HCT116 (cell line): ENCODE results near the gene TEX10. TPM values are rescaled to one million over a fixed set of nuclear protein-coding genes. Genes with fewer than 3 reads are reported as not detected.

Experiments used
- ATAC-seq: fragments of 200-7000 bp; cut with Tn5 transposase; 2 replicates; pipeline ENCODE4 v1.9.1; 2020; ENCODE audit warnings: mild to moderate bottlenecking, moderate library complexity
- BruUV-seq: library from RNA; stranded (reverse); fragments of 400-500 nt; replicated peaks from 2 replicates; lab custom pipeline; 2021; lab: Mats Ljungman, UMichigan
- CTCF ChIA-PET: fragments of 300-600 bp; sonication (Branson Sonifier 250); formaldehyde crosslinking; loops from one replicate; lab custom pipeline; 2021; ENCODE audit warnings: antibody characterized with exemption; lab: Charles Lee
- POLR2A ChIA-PET: fragments of 300-600, 350-600 bp; sonication (Branson Sonifier 250); formaldehyde crosslinking; loops from one replicate; lab custom pipeline; 2021; ENCODE audit warnings: antibody characterized with exemption; lab: Charles Lee
- RAD21 ChIA-PET, 2 experiments: fragments of 300-600 bp; sonication (Branson Sonifier 250); formaldehyde crosslinking; loops; one replicate each; lab custom pipeline; 2023; ENCODE audit warnings: low total read pairs in 2 of 2; ENCODE audit not compliant: uncharacterized antibody in 2 of 2, unreplicated experiment in 2 of 2, low non-redundant PET in 1 of 2; lab: Charles Lee
- DNase-seq: peaks from one replicate; pipeline ENCODE4 v3.0.0-alpha.2; 2010; ENCODE audit warnings: low read depth, low spot score
- H2AFZ ChIP-seq: fragments of 200-600 bp; shearing (Covaris generic), sonication (generic); 2 replicates; pipeline ENCODE4 v1.6.1; 2017; ENCODE audit warnings: low read depth, mixed run types, mixed read lengths, antibody characterized with exemption, low read length; ENCODE audit not compliant: poor library complexity, severe bottlenecking
- H3K27ac ChIP-seq: 2 replicates; pipeline ENCODE4 v1.5.1; 2012; ENCODE audit warnings: low read depth, low read length
- H3K27me3 ChIP-seq: fragments of 200-600 bp; sonication (generic); 2 replicates; pipeline ENCODE4 v1.6.1; 2016; ENCODE audit warnings: mixed run types, low read length, mixed read lengths; ENCODE audit not compliant: insufficient read depth
- H3K36me3 ChIP-seq, 2 experiments: fragments of 200-500 bp in 1 of 2; fragments of 200-600 bp in 1 of 2; sonication (Bioruptor generic) in 1 of 2; sonication (generic) in 1 of 2; 2 replicates each; pipeline versions ENCODE4 v1.5.1 to v1.6.1; 2014 to 2016; ENCODE audit warnings: low read length in 2 of 2, inconsistent platforms in 1 of 2, mixed read lengths in 1 of 2, mixed run types in 1 of 2; ENCODE audit not compliant: insufficient read depth in 2 of 2, control insufficient read depth in 1 of 2
- H3K4me1 ChIP-seq, 2 experiments: fragments of 200-600 bp in 1 of 2; sonication (generic) in 1 of 2; 2 replicates each; pipeline versions ENCODE4 v1.5.1 to v1.6.1; 2012 to 2017; ENCODE audit warnings: low read length in 2 of 2, inconsistent platforms in 1 of 2, mild to moderate bottlenecking in 1 of 2, mixed read lengths in 1 of 2, mixed run types in 1 of 2, moderate library complexity in 1 of 2; ENCODE audit not compliant: insufficient read depth in 2 of 2, control insufficient read depth in 1 of 2
- H3K4me2 ChIP-seq: fragments of 200-600 bp; sonication (generic); 2 replicates; pipeline ENCODE4 v1.6.1; 2017; ENCODE audit warnings: mixed run types, low read length, mixed read lengths
- H3K4me3 ChIP-seq, 2 experiments: fragments of 200-600 bp in 1 of 2; sonication (generic) in 1 of 2; replicated peaks in 1 of 2; 2 replicates each; pipeline ENCODE4 v1.5.1; 2011 to 2016; ENCODE audit warnings: low read length in 2 of 2, control low read depth in 1 of 2, low read depth in 1 of 2, mild to moderate bottlenecking in 1 of 2, mixed read lengths in 1 of 2, mixed run types in 1 of 2
- H3K79me2 ChIP-seq: fragments of 200-600 bp; sonication (generic); 2 replicates; pipeline ENCODE4 v1.6.1; 2017; ENCODE audit warnings: mild to moderate bottlenecking, mixed run types, low read length, moderate library complexity, mixed read lengths; ENCODE audit not compliant: insufficient read depth
- H3K9ac ChIP-seq: fragments of 200-600 bp; sonication (generic); 2 replicates; pipeline ENCODE4 v1.6.1; 2016; ENCODE audit warnings: low read length, mixed read lengths
- H3K9me2 ChIP-seq: fragments of 200-600 bp; sonication (generic), shearing (Covaris generic); 2 replicates; pipeline ENCODE4 v1.6.1; 2017; ENCODE audit warnings: mixed run types, mild to moderate bottlenecking, moderate library complexity; ENCODE audit not compliant: insufficient read depth
- H3K9me3 ChIP-seq, 2 experiments: fragments of 200-500 bp in 1 of 2; fragments of 200-600 bp in 1 of 2; sonication (Bioruptor generic) in 1 of 2; sonication (generic) in 1 of 2; 2 replicates each; pipeline ENCODE4 v1.6.1; 2014 to 2017; ENCODE audit warnings: low read length in 2 of 2, mixed read lengths in 2 of 2, inconsistent platforms in 1 of 2, low read depth in 1 of 2, mild to moderate bottlenecking in 1 of 2, mixed run types in 1 of 2, moderate library complexity in 1 of 2; ENCODE audit not compliant: control insufficient read depth in 1 of 2, insufficient read depth in 1 of 2
- H4K20me1 ChIP-seq: fragments of 200-600 bp; sonication (generic), shearing (Covaris generic); 2 replicates; pipeline ENCODE4 v1.6.1; 2017; ENCODE audit warnings: mixed run types, mild to moderate bottlenecking, moderate library complexity; ENCODE audit not compliant: insufficient read depth
- CBX3 ChIP-seq: IDR thresholded peaks from 2 replicates; pipeline ENCODE4 v1.6.1; 2012; ENCODE audit warnings: low read depth
- CEBPB ChIP-seq: IDR thresholded peaks from 2 replicates; pipeline ENCODE4 v1.6.1; 2012; ENCODE audit warnings: low read depth
- EGR1 ChIP-seq: IDR thresholded peaks from 2 replicates; pipeline ENCODE4 v1.6.1; 2012; ENCODE audit warnings: low read depth
- ELF1 ChIP-seq: IDR thresholded peaks from 2 replicates; pipeline ENCODE4 v1.6.1; 2012; ENCODE audit warnings: low read depth, borderline replicate concordance
- EZH2phosphoT487 ChIP-seq: fragments of 200-600 bp; IDR thresholded peaks from 2 replicates; pipeline ENCODE4 v1.6.1; 2018; ENCODE audit warnings: antibody characterized with exemption, borderline replicate concordance
- JUND ChIP-seq: IDR thresholded peaks from 2 replicates; pipeline ENCODE4 v1.6.1; 2012
- POLR2AphosphoS5 ChIP-seq: IDR thresholded peaks from 2 replicates; pipeline ENCODE4 v1.6.1; 2011; ENCODE audit warnings: mild to moderate bottlenecking, low read depth, low read length, moderate library complexity
- SIN3A ChIP-seq: IDR thresholded peaks from 2 replicates; pipeline ENCODE4 v1.6.1; 2012; ENCODE audit warnings: low read depth
- SP1 ChIP-seq: IDR thresholded peaks from 2 replicates; pipeline ENCODE4 v1.6.1; 2012; ENCODE audit warnings: low read depth
- TCF7L2 ChIP-seq: IDR thresholded peaks from 2 replicates; pipeline ENCODE4 v1.7.0; 2011; ENCODE audit warnings: borderline replicate concordance, inconsistent platforms; ENCODE audit not compliant: insufficient read depth, insufficient read length; ENCODE audit errors: extremely low read depth
- intact Hi-C: fragments of 100-400 bp; cut with micrococcal nuclease; formaldehyde crosslinking; loops from 2 replicates; pipeline ENCODE4 v1.10.0; 2022
- total RNA-seq: library from RNA; stranded (reverse); gene quantifications from one replicate; pipeline ENCODE4 v1.2.1, GENCODE V29; 2021; ENCODE audit not compliant: unreplicated experiment
- TF ChIP-seq, protein P1 (sequence below): IDR thresholded peaks from 2 replicates; pipeline ENCODE4 v1.6.1; 2011; ENCODE audit warnings: mild to moderate bottlenecking, low read length, moderate library complexity; ENCODE audit not compliant: insufficient replicate concordance; ENCODE audit errors: extremely low read depth
- TF ChIP-seq, protein P2 (sequence below): IDR thresholded peaks from 2 replicates; pipeline ENCODE4 v1.6.1; 2012

TEX10 gene
- total RNA-seq, 1 experiment from 2014 or later = 53.0 TPM

DNA sequence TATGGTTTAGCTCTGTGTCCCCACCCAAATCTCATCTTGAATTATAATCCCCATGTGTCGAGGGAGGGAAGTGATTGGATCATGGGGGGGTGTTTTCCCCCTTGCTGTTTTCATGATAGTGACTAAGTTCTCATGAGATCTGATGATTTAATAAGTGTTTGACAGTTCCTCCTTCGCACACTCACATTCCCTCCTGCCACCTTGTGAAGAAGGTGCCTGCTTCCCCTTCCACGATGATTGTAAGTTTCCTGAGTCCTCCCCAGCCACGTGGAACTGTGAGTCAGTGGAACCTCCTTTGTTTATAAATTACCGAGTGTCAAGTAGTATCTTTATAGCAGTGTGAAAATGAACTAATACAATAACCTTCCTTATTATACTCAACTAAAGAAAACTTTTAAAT, 24.3 kb upstream of the TEX10 start:
- ChIA-PET RAD21 (no interaction called here), POLR2A (no interaction called here)
- H4K20me1 ChIP-seq = no peaks in the 10 kb centered on the region
- H3K27ac ChIP-seq = no peak overlapping the region
- intact Hi-C loops = no loop called here
- no peak overlapping the region for H3K4me3 ChIP-seq
- peaks cover 12 to 13% of the 10 kb centered on the region in 2 experiments for H3K4me1 ChIP-seq
- no peak for ATAC-seq
- no TSS peak for BruUV-seq
- TF ChIP-seq, protein P1, sequence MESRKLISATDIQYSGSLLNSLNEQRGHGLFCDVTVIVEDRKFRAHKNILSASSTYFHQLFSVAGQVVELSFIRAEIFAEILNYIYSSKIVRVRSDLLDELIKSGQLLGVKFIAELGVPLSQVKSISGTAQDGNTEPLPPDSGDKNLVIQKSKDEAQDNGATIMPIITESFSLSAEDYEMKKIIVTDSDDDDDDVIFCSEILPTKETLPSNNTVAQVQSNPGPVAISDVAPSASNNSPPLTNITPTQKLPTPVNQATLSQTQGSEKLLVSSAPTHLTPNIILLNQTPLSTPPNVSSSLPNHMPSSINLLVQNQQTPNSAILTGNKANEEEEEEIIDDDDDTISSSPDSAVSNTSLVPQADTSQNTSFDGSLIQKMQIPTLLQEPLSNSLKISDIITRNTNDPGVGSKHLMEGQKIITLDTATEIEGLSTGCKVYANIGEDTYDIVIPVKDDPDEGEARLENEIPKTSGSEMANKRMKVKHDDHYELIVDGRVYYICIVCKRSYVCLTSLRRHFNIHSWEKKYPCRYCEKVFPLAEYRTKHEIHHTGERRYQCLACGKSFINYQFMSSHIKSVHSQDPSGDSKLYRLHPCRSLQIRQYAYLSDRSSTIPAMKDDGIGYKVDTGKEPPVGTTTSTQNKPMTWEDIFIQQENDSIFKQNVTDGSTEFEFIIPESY = no peak
- TF ChIP-seq TCF7L2 = no peak
- TF ChIP-seq SP1 = no peak
- TF ChIP-seq, protein P2, sequence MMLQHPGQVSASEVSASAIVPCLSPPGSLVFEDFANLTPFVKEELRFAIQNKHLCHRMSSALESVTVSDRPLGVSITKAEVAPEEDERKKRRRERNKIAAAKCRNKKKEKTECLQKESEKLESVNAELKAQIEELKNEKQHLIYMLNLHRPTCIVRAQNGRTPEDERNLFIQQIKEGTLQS = no peak
- no peak for TF ChIP-seq CBX3
- no peak for TF ChIP-seq JUND
- TF ChIP-seq, all 23 proteins: peak for 0
- CTCF ChIA-PET = interaction anchor here (1.3 kb wide), 1 partner anchor 52 kb away, joined by 3 read pairs; no protein-coding TSS in a partner anchor
- no peak overlapping the region for H2AFZ ChIP-seq
- no peak overlapping the region for H3K9ac ChIP-seq
- H3K27me3 ChIP-seq = no peaks in the 10 kb centered on the region
- H3K4me2 ChIP-seq = no peak overlapping the region
- no peaks in the 10 kb centered on the region for H3K36me3 ChIP-seq
- no peak for DNase-seq
- H3K9me3 ChIP-seq = 0 out of 4 replicates have a peak, but pooled peaks cover 0 to 3% of the 10 kb centered on the region in 2 experiments
- H3K9me2 ChIP-seq = no peaks in the 10 kb centered on the region
- H3K79me2 ChIP-seq = no peaks in the 10 kb centered on the region

DNA sequence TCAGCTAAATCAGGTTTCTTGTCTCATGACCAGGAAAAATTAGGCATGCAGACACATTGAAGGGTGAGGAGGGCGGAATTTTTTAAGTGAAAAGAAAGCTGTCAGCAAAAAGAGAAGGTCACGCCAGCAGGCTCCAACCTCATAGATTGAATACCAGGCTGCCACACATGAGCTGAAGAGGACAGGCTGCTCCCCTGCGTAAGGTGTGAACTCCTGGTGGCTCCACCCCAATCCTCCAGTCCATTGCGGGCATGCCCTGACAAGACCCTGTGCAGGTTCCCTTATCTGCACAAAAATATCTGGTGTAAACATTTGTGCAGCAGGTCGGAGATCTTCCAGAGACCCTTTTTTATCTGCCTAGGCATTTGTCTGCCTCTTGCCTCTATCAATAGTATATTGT, 22.9 kb upstream of the TEX10 start:
- H3K4me1 ChIP-seq = peaks cover 12 to 13% of the 10 kb centered on the region in 2 experiments
- no peaks in the 10 kb centered on the region for H4K20me1 ChIP-seq
- POLR2A ChIA-PET = no interaction called here
- TF ChIP-seq EGR1 = no peak
- no peak for TF ChIP-seq POLR2AphosphoS5
- no peak for TF ChIP-seq SIN3A
- TF ChIP-seq TCF7L2 = no peak
- TF ChIP-seq CEBPB = no peak
- TF ChIP-seq, protein P2 = no peak
- no peak for TF ChIP-seq CBX3
- no peak for TF ChIP-seq EZH2phosphoT487
- no peak for TF ChIP-seq ELF1
- TF ChIP-seq, all 23 proteins: peak for 0
- intact Hi-C loops = no loop called here
- RAD21 ChIA-PET = no interaction called here
- H3K27ac ChIP-seq = no peak overlapping the region
- no peak overlapping the region for H3K4me2 ChIP-seq
- no peaks in the 10 kb centered on the region for H3K79me2 ChIP-seq
- DNase-seq = no peak
- 0 out of 4 replicates have a peak, but pooled peaks cover 0 to 3% of the 10 kb centered on the region in 2 experiments for H3K9me3 ChIP-seq
- H3K36me3 ChIP-seq = no peaks in the 10 kb centered on the region
- CTCF ChIA-PET = interaction anchor here (1.3 kb wide), 1 partner anchor 51 kb away, joined by 3 read pairs; no protein-coding TSS in a partner anchor
- BruUV-seq = no TSS peak
- no peak overlapping the region for H3K4me3 ChIP-seq
- no peaks in the 10 kb centered on the region for H3K9me2 ChIP-seq
- H3K27me3 ChIP-seq = no peaks in the 10 kb centered on the region
- ATAC-seq = no peak
- H3K9ac ChIP-seq = no peak overlapping the region
- no peak overlapping the region for H2AFZ ChIP-seq
